Loucy (cell line): ENCODE data around the gene NEDD4L.

Experiments used
- EZH2phosphoT487 ChIP-seq: fragments of 200-600 bp; IDR thresholded peaks from 2 replicates; pipeline ENCODE4 v1.6.1; 2018; ENCODE audit warnings: antibody characterized with exemption, mild to moderate bottlenecking, moderate library complexity, borderline replicate concordance
- TF ChIP-seq, protein P1 (sequence below): fragments of 200-600 bp; sonication (generic); conservative IDR thresholded peaks from 2 replicates; pipeline ENCODE4 v1.5.1; 2014; ENCODE audit warnings: mild to moderate bottlenecking, antibody characterized with exemption, low read length

DNA sequence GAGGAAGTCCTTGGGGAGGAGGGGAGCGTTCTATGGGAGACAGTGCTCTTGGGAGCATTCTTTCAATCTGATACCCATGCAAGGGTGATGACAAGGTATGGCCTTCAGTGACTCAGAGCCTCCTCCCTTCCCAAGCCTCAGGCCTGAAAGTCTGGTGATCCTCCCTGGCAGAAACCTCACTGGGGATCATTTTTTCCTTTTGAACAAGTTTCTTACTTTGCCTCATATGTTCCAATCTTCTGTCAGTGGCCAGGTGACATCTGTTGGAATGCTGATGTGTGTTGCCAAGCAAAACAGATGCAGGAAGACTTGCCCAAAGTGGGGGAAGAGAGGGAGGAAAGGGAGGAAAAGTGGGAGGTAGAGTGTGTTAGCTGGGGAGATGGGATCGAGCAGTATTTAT lies 224.8 kb downstream of the NEDD4L start:
- TF ChIP-seq, protein P1, sequence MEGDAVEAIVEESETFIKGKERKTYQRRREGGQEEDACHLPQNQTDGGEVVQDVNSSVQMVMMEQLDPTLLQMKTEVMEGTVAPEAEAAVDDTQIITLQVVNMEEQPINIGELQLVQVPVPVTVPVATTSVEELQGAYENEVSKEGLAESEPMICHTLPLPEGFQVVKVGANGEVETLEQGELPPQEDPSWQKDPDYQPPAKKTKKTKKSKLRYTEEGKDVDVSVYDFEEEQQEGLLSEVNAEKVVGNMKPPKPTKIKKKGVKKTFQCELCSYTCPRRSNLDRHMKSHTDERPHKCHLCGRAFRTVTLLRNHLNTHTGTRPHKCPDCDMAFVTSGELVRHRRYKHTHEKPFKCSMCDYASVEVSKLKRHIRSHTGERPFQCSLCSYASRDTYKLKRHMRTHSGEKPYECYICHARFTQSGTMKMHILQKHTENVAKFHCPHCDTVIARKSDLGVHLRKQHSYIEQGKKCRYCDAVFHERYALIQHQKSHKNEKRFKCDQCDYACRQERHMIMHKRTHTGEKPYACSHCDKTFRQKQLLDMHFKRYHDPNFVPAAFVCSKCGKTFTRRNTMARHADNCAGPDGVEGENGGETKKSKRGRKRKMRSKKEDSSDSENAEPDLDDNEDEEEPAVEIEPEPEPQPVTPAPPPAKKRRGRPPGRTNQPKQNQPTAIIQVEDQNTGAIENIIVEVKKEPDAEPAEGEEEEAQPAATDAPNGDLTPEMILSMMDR = no peak
- no peak for TF ChIP-seq EZH2phosphoT487
